Fibroblast of lung (primary cell): ENCODE measurements around the gene HNMT. TPM values are rescaled to one million over a fixed set of nuclear protein-coding genes. Genes with fewer than 3 reads are reported as not detected.

Experiments used
- DNase-seq, 2 donors: peaks; one replicate each; pipeline versions ENCODE4 v3.0.0 to v3.0.0-alpha.2; 2010; ENCODE audit warnings: low read depth in 2 of 2
- H2AFZ ChIP-seq: 2 replicates; pipeline ENCODE4 v1.5.1; 2012; ENCODE audit warnings: low read length, control low read depth, inconsistent platforms
- H3K27ac ChIP-seq: 2 replicates; pipeline ENCODE4 v1.5.1; 2011; ENCODE audit warnings: low read length, control low read depth; ENCODE audit not compliant: insufficient read depth
- H3K27me3 ChIP-seq: 2 replicates; pipeline ENCODE4 v1.5.1; 2011; ENCODE audit warnings: mild to moderate bottlenecking, low read length; ENCODE audit not compliant: control insufficient read depth, insufficient read depth
- H3K36me3 ChIP-seq: 2 replicates; pipeline ENCODE4 v1.5.1; 2011; ENCODE audit warnings: low read length; ENCODE audit not compliant: control insufficient read depth, insufficient read depth
- H3K4me1 ChIP-seq: 2 replicates; pipeline ENCODE4 v1.5.1; 2011; ENCODE audit warnings: low read length; ENCODE audit not compliant: control insufficient read depth, insufficient read depth; ENCODE audit errors: extremely low read depth
- H3K4me2 ChIP-seq: 2 replicates; pipeline ENCODE4 v1.5.1; 2011; ENCODE audit warnings: low read length, control low read depth; ENCODE audit not compliant: insufficient read depth; ENCODE audit errors: extremely low read depth
- H3K4me3 ChIP-seq, 4 experiments: fragments of 200-600 bp in 1 of 4; sonication (generic) in 1 of 4; replicated peaks in 1 of 4; 2 replicates each; pipeline ENCODE4 v1.5.1; 2011 to 2016; ENCODE audit warnings: low read length in 4 of 4, low read depth in 3 of 4, mild to moderate bottlenecking in 3 of 4, control low read depth in 2 of 4, inconsistent platforms in 1 of 4, mixed read lengths in 1 of 4; ENCODE audit not compliant: insufficient read depth in 1 of 4; ENCODE audit errors: control extremely low read depth in 1 of 4
- H3K79me2 ChIP-seq: 2 replicates; pipeline ENCODE4 v1.5.1; 2012; ENCODE audit warnings: mild to moderate bottlenecking, low read length, inconsistent platforms; ENCODE audit not compliant: control insufficient read depth, insufficient read depth
- H3K9ac ChIP-seq: 2 replicates; pipeline ENCODE4 v1.5.1; 2011; ENCODE audit warnings: mild to moderate bottlenecking, low read length, control low read depth; ENCODE audit not compliant: insufficient read depth
- H3K9me3 ChIP-seq: 2 replicates; pipeline ENCODE4 v1.5.1; 2012; ENCODE audit warnings: low read depth, low read length; ENCODE audit not compliant: control insufficient read depth, insufficient read depth
- H4K20me1 ChIP-seq: 2 replicates; pipeline ENCODE4 v1.5.1; 2011; ENCODE audit warnings: low read length; ENCODE audit not compliant: control insufficient read depth, insufficient read depth; ENCODE audit errors: extremely low read depth
- CTCF ChIP-seq, 2 donors: IDR thresholded peaks in 1 of 2; conservative IDR thresholded peaks in 1 of 2; 1 replicate in 1 of 2; 2 replicates in 1 of 2; pipeline ENCODE4 v1.5.1; 2011 to 2012; ENCODE audit warnings: low read length in 2 of 2, control low read depth in 1 of 2, inconsistent platforms in 1 of 2, low read depth in 1 of 2, mild to moderate bottlenecking in 1 of 2
- EZH2 ChIP-seq: IDR thresholded peaks from 2 replicates; pipeline ENCODE4 v1.5.1; 2012; ENCODE audit warnings: low read length, control low read depth, mild to moderate bottlenecking; ENCODE audit errors: missing control alignments
- polyA plus RNA-seq, 2 donors: library from polyadenylated mRNA; depleted of rRNA in 1 of 2; stranded (reverse) in 1 of 2; unstranded in 1 of 2; fragments of >200 nt; gene quantifications; 2 replicates each; pipeline ENCODE4 v1.2.1, GENCODE V29; 2011 to 2012; ENCODE audit warnings: missing spikeins in 1 of 2
- total RNA-seq: library from RNA; depleted of rRNA; stranded (reverse); fragments of >200 nt; gene quantifications from 2 replicates; pipeline ENCODE4 v1.2.1, GENCODE V29; 2014

The HNMT gene
- total and polyA plus RNA-seq, 2 donors (not counting 1 experiment from before 2014, with no cell fraction given): 45.9 to 163 TPM

- H4K20me1 ChIP-seq: no peaks in the 10 kb centered on the region
- no peak for DNase-seq
- H3K27me3 ChIP-seq: no peaks in the 10 kb centered on the region
- peaks cover 9% of the 10 kb centered on the region for H3K4me1 ChIP-seq
- no peak overlapping the region for H3K4me2 ChIP-seq
- no peaks in the 10 kb centered on the region for H3K9me3 ChIP-seq
- TF ChIP-seq CTCF (conservative IDR thresholded peaks at IDR 0.05 in 1 of 2, IDR thresholded peaks at IDR 0.05 in 1 of 2; ENCODE audit: low read depth in 1 of 2, low read length in 2 of 2): no peak
- TF ChIP-seq EZH2: no peak
- H3K9ac ChIP-seq: no peak overlapping the region
- no peak overlapping the region for H3K27ac ChIP-seq
- H3K36me3 ChIP-seq: no peaks in the 10 kb centered on the region
- H3K79me2 ChIP-seq: no peaks in the 10 kb centered on the region
- no peak overlapping the region for H3K4me3 ChIP-seq
- H2AFZ ChIP-seq: no peak overlapping the region
These were observed 4.0 kb upstream of the HNMT start for GRCh38 chr2:137960223-137960622.

GRCh38 chr2:137961602-137962001 lies 2.7 kb upstream of the HNMT start:
- Histone ChIP-seq H3K4me1 (peaks cover 7% of the 10 kb centered on the region), H3K79me2 (no peaks in the 10 kb centered on the region), H3K27me3 (no peaks in the 10 kb centered on the region), H3K4me3 (no peak overlapping the region), H2AFZ (no peak overlapping the region), H3K9ac (no peak overlapping the region), H3K36me3 (no peaks in the 10 kb centered on the region), H3K9me3 (no peaks in the 10 kb centered on the region), H3K27ac (no peak overlapping the region), H3K4me2 (no peak overlapping the region), H4K20me1 (no peaks in the 10 kb centered on the region)
- TF ChIP-seq EZH2 (no peak), CTCF (conservative IDR thresholded peaks at IDR 0.05 in 1 of 2, IDR thresholded peaks at IDR 0.05 in 1 of 2; ENCODE audit: low read depth in 1 of 2, low read length in 2 of 2) (no peak)
- DNase-seq: no peak

- H2AFZ ChIP-seq: peak overlapping the region; percentile 74
- H3K9me3 ChIP-seq: no peaks in the 10 kb centered on the region
- DNase-seq: no peak
- H3K79me2 ChIP-seq: no peaks in the 10 kb centered on the region
- no peaks in the 10 kb centered on the region for H3K27me3 ChIP-seq
- H4K20me1 ChIP-seq: no peaks in the 10 kb centered on the region
- H3K4me1 ChIP-seq: peaks cover 5% of the 10 kb centered on the region
- H3K4me2 ChIP-seq: peak overlapping the region; percentile 93
- peak overlapping the region; percentile 77 for H3K27ac ChIP-seq
- H3K36me3 ChIP-seq: no peaks in the 10 kb centered on the region
- no peak overlapping the region for H3K9ac ChIP-seq
- TF ChIP-seq EZH2: no peak
- no peak for TF ChIP-seq CTCF (conservative IDR thresholded peaks at IDR 0.05 in 1 of 2, IDR thresholded peaks at IDR 0.05 in 1 of 2; ENCODE audit: low read depth in 1 of 2, low read length in 2 of 2)
- H3K4me3 ChIP-seq: peak overlapping the region in 2 of 4 experiments; percentile 75 to 89
These were observed 673 bp upstream of the HNMT start for GRCh38 chr2:137963535-137964065.
